ENCODE measurements around the gene GLIPR1L1. TPM values are rescaled to one million over a fixed set of nuclear protein-coding genes. Genes with fewer than 3 reads are reported as not detected.

Gene GLIPR1L1
- total and polyA plus RNA-seq, 2 of the 8 experiments (the other 6 are each of a cell fraction or from before 2014, with no cell fraction given), result 1.2 to 1.7 TPM

DNA sequence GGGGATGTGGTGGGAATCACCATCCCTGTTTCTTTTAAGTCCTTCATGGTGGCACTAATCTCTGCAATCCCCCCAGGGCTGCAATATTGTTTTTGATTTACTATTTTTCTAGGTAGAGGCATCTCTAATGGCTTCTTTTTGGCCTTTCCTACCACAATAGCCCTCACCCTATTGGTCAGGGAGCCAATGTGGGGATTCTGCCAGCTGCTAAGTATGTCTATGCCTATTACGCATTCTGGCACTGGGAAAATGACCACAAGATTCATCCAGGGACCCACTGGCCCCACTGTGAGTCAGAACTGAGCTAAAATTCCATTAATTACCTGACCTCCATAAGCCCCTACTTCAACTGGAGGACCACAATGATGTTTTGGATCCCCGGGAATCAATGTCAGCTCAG lies 40.5 kb downstream of the GLIPR1L1 start:
- Histone ChIP-seq H3K23me2 (ENCODE audit: low read depth, low read length) (no peaks in the 10 kb centered on the region), H3K4me1 (replicated peaks in 1 of 4; ENCODE audit: control insufficient read depth in 3 of 4, insufficient read depth in 4 of 4, low read length in 3 of 4) (peaks cover 0 to 6% (median 0%) of the 10 kb centered on the region in 4 experiments; a peak in 1 of 7 replicates), H4K5ac (ENCODE audit: insufficient read length, low read depth, low read length) (no peak overlapping the region), H3K36me3 (ENCODE audit: control insufficient read depth in 2 of 4, insufficient read depth in 4 of 4, low read length in 3 of 4) (no peaks in the 10 kb centered on the region; a peak in 1 of 8 replicates), H3K14ac (ENCODE audit: insufficient read length) (no peak overlapping the region), H4K91ac (replicated peaks; ENCODE audit: insufficient read length, low read length) (no peak overlapping the region), H3K56ac (replicated peaks; ENCODE audit: insufficient read length, low read depth, low read length) (no peak overlapping the region), H3K18ac (ENCODE audit: extremely low read depth, low read length) (no peak overlapping the region), H2BK5ac (ENCODE audit: low read depth, low read length) (no peak overlapping the region), H4K20me1 (replicated peaks in 1 of 2; ENCODE audit: control insufficient read depth in 1 of 2, insufficient read depth in 2 of 2, low read length in 2 of 2) (no peaks in the 10 kb centered on the region), H2BK12ac (ENCODE audit: low read depth, low read length) (no peak overlapping the region), H3K9ac (replicated peaks in 1 of 4; ENCODE audit: extremely low read depth in 1 of 4, low read depth in 3 of 4, low read length in 3 of 4) (no peak overlapping the region), H2BK120ac (replicated peaks; ENCODE audit: low read depth, low read length) (no peak overlapping the region), H3K4me2 (ENCODE audit: insufficient read depth in 1 of 2, low read depth in 2 of 2, low read length in 2 of 2) (no peak overlapping the region), H2BK20ac (ENCODE audit: low read length) (no peak overlapping the region), H3K79me1 (ENCODE audit: low read depth, low read length) (no peaks in the 10 kb centered on the region), H3K4ac (replicated peaks; ENCODE audit: insufficient read length, low read depth, low read length) (no peak overlapping the region), H3K79me2 (ENCODE audit: control insufficient read depth in 1 of 2, insufficient read depth in 2 of 2, low read length in 2 of 2) (no peaks in the 10 kb centered on the region; a peak in 1 of 4 replicates), H2AFZ (ENCODE audit: low read length) (no peak overlapping the region), H3K9me3 (ENCODE audit: insufficient read depth in 2 of 2, low read depth in 1 of 2, low read length in 1 of 2) (no peaks in the 10 kb centered on the region), H3K23ac (ENCODE audit: insufficient read length) (no peak overlapping the region), H3K27me3 (replicated peaks in 1 of 4; ENCODE audit: control insufficient read depth in 3 of 4, extremely low read depth in 1 of 4, insufficient read depth in 3 of 4, low read length in 3 of 4) (no peaks in the 10 kb centered on the region), H3K27ac (ENCODE audit: low read depth, low read length) (no peak overlapping the region), H2AK5ac (ENCODE audit: low read depth, low read length) (no peak overlapping the region), H3K4me3 (ENCODE audit: extremely low read depth in 1 of 4, insufficient read depth in 2 of 4, low read depth in 3 of 4, low read length in 4 of 4) (no peak overlapping the region), H4K8ac (ENCODE audit: extremely low read depth, insufficient read depth, low read length) (no peak overlapping the region), H2BK15ac (ENCODE audit: low read length) (no peak overlapping the region)
- 96% methylated on average over 2 of the region's 2 CpGs; no CpG with 5 or more reads in 1 of the 2 experiments for WGBS, 2 experiments (ENCODE audit: extremely low coverage in 1 of 2, insufficient coverage in 1 of 2, insufficient read length in 1 of 2, insufficient replicate concordance in 2 of 2, low coverage in 1 of 2, low lambda C conversion rate in 2 of 2, missing lambda C conversion rate in 1 of 2)
- FAIRE-seq (no peak), DNase-seq (ENCODE audit: low read depth in 1 of 2, low spot score in 2 of 2) (no peak)
- ChIA-PET CTCF (ENCODE audit: partially characterized antibody) (no interaction called here), POLR2A (ENCODE audit: partially characterized antibody) (no interaction called here)
- TF ChIP-seq SP4 (IDR thresholded peaks at IDR 0.05; ENCODE audit: low read length), result no peak
- no peak for TF ChIP-seq CREB1 (IDR thresholded peaks at IDR 0.05)
- no peak for TF ChIP-seq RNF2 (IDR thresholded peaks at IDR 0.05; ENCODE audit: borderline replicate concordance, low read depth, low read length, missing control alignments, poor library complexity, severe bottlenecking)
- TF ChIP-seq MAX (IDR thresholded peaks at IDR 0.05), result no peak
- no peak for TF ChIP-seq E2F6 (IDR thresholded peaks at IDR 0.05)
- TF ChIP-seq TAF1 (IDR thresholded peaks at IDR 0.05; ENCODE audit: low read depth, low read length), result no peak
- no peak for TF ChIP-seq TBP (IDR thresholded peaks at IDR 0.05; ENCODE audit: low read depth, low read length)
- no peak for TF ChIP-seq RBBP5 (IDR thresholded peaks at IDR 0.05; ENCODE audit: borderline replicate concordance, low read depth, low read length)
